Breast epithelium (tissue), 4 donors: ENCODE results near the gene CREB3L2. TPM values are rescaled to one million over a fixed set of nuclear protein-coding genes. Genes with fewer than 3 reads are reported as not detected.

Experiments
- DNase-seq, 2 donors: peaks; one replicate each; pipeline ENCODE4 v3.0.0-alpha.2; 2019; ENCODE audit warnings: low spot score in 2 of 2
- H3K27ac ChIP-seq, 2 donors: fragments of 200-600 bp; sonication (generic) in 1 of 2; one replicate each; pipeline ENCODE4 v1.5.1; 2016 to 2019; ENCODE audit warnings: mild to moderate bottlenecking in 1 of 2
- H3K27me3 ChIP-seq, 2 donors: fragments of 200-600 bp; sonication (generic) in 1 of 2; one replicate each; pipeline versions ENCODE4 v1.5.1 to v1.6.0; 2017 to 2019; ENCODE audit warnings: control low read depth in 1 of 2, mild to moderate bottlenecking in 1 of 2
- H3K36me3 ChIP-seq: fragments of 200-600 bp; one replicate; pipeline ENCODE4 v1.5.1; 2019
- H3K4me1 ChIP-seq, 2 donors: fragments of 200-600 bp; sonication (generic); one replicate each; pipeline ENCODE4 v1.5.1; 2016 to 2019; ENCODE audit warnings: control low read depth in 1 of 2
- H3K4me3 ChIP-seq, 3 donors: fragments of 200-600 bp; sonication (generic); 1 replicate in 2 of 3; 2 replicates in 1 of 3; pipeline ENCODE4 v1.5.1; 2016 to 2019; ENCODE audit warnings: mild to moderate bottlenecking in 3 of 3, moderate library complexity in 2 of 3
- H3K9me3 ChIP-seq, 2 donors: fragments of 200-600 bp; sonication (generic) in 1 of 2; one replicate each; pipeline ENCODE4 v1.5.1; 2016 to 2019; ENCODE audit warnings: control low read depth in 1 of 2
- POLR2A ChIP-seq: fragments of 450-650 bp; IDR thresholded peaks from one replicate; pipeline ENCODE4 v1.6.1; 2016; ENCODE audit warnings: antibody characterized with exemption, mild to moderate bottlenecking, moderate library complexity
- POLR2AphosphoS5 ChIP-seq, 3 donors: sonication (generic); formaldehyde crosslinking; IDR thresholded peaks; one replicate each; pipeline ENCODE4 v1.6.1; 2017; ENCODE audit warnings: antibody characterized with exemption in 3 of 3
- intact Hi-C: fragments of 100-400 bp; cut with DNase I; formaldehyde crosslinking; loops from one replicate; pipeline ENCODE4 v1.15.1; 2023; ENCODE audit warnings: low total_unique reads
- total RNA-seq, 3 donors: library from RNA; depleted of rRNA; stranded (reverse); fragments of >200 nt; gene quantifications; one replicate each; pipeline ENCODE4 v1.1.0, GENCODE V29; 2016
- TF ChIP-seq, protein P1 (sequence below), 3 donors: fragments of 450-650 bp; IDR thresholded peaks; one replicate each; pipeline ENCODE4 v1.5.1; 2016 to 2017; ENCODE audit warnings: antibody characterized with exemption in 3 of 3, mild to moderate bottlenecking in 3 of 3, moderate library complexity in 3 of 3

Gene CREB3L2
- total RNA-seq, 3 donors from 2014 or later, result 23.0 to 46.5 (median 40.5) TPM

DNA sequence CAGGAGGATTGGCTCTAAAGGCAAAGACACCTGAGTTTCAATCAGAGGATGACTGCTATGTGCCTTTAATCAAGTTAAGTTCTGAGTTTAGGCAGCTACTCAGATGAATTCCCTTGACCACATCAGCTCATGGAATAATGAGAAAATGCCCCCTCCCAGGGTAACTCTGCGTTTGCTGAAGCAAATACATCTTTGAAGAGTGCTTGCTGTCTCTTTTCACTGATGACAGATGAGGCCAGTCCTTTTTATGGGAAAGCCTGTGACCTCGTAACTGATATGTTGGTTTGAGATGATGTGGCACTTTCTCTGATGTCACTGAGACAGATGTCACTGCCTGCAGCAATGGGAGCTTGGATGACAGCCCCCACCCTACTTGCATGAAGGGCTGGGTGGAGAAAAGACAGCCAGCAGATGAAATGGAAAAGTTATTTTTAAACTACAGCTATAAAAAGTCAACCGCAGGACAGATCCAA lies 111.4 kb downstream of the CREB3L2 start:
- TF ChIP-seq POLR2A, result no peak
- TF ChIP-seq, protein P1, sequence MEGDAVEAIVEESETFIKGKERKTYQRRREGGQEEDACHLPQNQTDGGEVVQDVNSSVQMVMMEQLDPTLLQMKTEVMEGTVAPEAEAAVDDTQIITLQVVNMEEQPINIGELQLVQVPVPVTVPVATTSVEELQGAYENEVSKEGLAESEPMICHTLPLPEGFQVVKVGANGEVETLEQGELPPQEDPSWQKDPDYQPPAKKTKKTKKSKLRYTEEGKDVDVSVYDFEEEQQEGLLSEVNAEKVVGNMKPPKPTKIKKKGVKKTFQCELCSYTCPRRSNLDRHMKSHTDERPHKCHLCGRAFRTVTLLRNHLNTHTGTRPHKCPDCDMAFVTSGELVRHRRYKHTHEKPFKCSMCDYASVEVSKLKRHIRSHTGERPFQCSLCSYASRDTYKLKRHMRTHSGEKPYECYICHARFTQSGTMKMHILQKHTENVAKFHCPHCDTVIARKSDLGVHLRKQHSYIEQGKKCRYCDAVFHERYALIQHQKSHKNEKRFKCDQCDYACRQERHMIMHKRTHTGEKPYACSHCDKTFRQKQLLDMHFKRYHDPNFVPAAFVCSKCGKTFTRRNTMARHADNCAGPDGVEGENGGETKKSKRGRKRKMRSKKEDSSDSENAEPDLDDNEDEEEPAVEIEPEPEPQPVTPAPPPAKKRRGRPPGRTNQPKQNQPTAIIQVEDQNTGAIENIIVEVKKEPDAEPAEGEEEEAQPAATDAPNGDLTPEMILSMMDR (IDR thresholded peaks at IDR 0.05), result no peak
- TF ChIP-seq POLR2AphosphoS5 (IDR thresholded peaks at IDR 0.05), result no peak
- no peak overlapping the region for H3K4me3 ChIP-seq
- no peak for DNase-seq
- no peaks in the 10 kb centered on the region for H3K9me3 ChIP-seq
- H3K36me3 ChIP-seq, result no peaks in the 10 kb centered on the region
- no peaks in the 10 kb centered on the region for H3K27me3 ChIP-seq
- H3K4me1 ChIP-seq, result no peaks in the 10 kb centered on the region
- H3K27ac ChIP-seq, result no peak overlapping the region
- intact Hi-C loops, result no loop called here

DNA sequence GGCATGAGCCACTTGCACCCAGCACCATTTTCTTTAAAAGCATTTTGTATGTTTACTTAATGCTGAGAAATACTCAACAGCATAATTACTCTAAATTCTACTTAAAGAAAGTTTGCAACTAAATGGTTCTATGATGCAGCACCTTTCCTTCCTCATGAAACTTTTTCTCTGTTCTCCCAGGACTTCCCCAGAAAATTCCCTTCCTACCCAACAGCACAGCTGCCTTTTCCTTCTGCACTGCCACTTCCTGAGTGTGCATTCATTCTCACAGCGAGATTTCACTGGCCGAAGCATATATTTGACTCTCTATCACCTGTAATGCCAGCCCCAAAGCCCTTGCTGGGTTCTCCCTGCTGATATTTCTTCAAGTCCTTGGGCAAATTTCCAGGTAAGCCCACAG lies 113.6 kb downstream of the CREB3L2 start:
- Histone ChIP-seq H3K36me3 (peaks cover 10% of the 10 kb centered on the region), H3K4me1 (no peaks in the 10 kb centered on the region), H3K4me3 (no peak overlapping the region), H3K27me3 (no peaks in the 10 kb centered on the region), H3K9me3 (no peaks in the 10 kb centered on the region), H3K27ac (no peak overlapping the region)
- TF ChIP-seq POLR2A (no peak), POLR2AphosphoS5 (IDR thresholded peaks at IDR 0.05) (no peak)
- TF ChIP-seq, protein P1 (IDR thresholded peaks at IDR 0.05), result no peak
- DNase-seq, result no peak
- intact Hi-C loops, result no loop called here

DNA sequence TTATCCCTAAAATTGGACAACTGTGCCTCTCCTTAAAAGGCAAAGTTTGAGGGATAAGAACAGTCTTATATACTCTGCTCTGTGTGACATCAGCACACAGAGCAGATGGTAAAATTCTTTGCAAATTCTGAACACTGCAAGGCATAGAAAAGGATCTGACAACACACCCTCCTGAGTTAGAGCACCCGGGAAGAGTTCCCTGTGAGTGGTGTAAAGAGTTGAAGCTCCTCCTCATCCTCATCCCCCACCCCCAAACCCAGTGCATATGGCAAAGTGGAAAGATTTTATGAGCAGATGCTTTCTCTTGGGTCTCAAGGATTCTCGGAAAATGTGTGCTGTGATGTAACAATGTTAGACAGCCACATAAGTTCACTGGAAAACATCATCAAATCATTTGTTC lies 115.1 kb downstream of the CREB3L2 start:
- peaks cover 6% of the 10 kb centered on the region in 2 donors for H3K9me3 ChIP-seq
- H3K27me3 ChIP-seq, result no peaks in the 10 kb centered on the region
- H3K4me1 ChIP-seq, result no peaks in the 10 kb centered on the region
- TF ChIP-seq, protein P1 (IDR thresholded peaks at IDR 0.05), result no peak
- no peak for TF ChIP-seq POLR2A
- TF ChIP-seq POLR2AphosphoS5 (IDR thresholded peaks at IDR 0.05), result no peak
- H3K4me3 ChIP-seq, result no peak overlapping the region
- peaks cover 17% of the 10 kb centered on the region for H3K36me3 ChIP-seq
- DNase-seq, result no peak
- intact Hi-C loops, result no loop called here
- peak overlapping the region; percentile 66 to 68 for H3K27ac ChIP-seq

DNA sequence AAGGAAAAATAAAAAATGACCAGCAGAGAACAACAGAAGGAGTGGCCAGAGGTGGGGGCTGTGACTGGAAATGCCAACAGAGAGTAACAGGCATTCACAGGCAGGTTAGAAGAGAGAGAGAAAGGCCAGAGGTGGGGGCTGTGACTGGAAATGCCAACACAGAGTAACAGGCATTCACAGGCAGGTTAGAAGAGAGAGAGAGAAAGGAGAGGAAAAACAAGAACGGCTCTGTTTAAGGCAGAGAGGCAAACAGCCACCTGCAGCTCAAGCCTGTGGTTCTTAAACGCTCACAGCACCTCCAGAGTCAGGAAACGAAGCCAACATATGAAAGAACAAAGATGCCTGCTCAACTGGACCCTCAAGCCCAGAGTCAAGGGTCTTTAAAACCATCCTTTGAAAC lies 115.6 kb downstream of the CREB3L2 start:
- Histone ChIP-seq H3K36me3 (peaks cover 22% of the 10 kb centered on the region), H3K27ac (peak overlapping the region; percentile 66 to 68), H3K4me1 (no peaks in the 10 kb centered on the region), H3K4me3 (no peak overlapping the region), H3K27me3 (no peaks in the 10 kb centered on the region), H3K9me3 (peaks cover 6 to 9% of the 10 kb centered on the region in 2 donors)
- no peak for TF ChIP-seq POLR2A
- TF ChIP-seq, protein P1 (IDR thresholded peaks at IDR 0.05), result no peak
- no peak for TF ChIP-seq POLR2AphosphoS5 (IDR thresholded peaks at IDR 0.05)
- DNase-seq, result no peak
- intact Hi-C loops, result no loop called here

DNA sequence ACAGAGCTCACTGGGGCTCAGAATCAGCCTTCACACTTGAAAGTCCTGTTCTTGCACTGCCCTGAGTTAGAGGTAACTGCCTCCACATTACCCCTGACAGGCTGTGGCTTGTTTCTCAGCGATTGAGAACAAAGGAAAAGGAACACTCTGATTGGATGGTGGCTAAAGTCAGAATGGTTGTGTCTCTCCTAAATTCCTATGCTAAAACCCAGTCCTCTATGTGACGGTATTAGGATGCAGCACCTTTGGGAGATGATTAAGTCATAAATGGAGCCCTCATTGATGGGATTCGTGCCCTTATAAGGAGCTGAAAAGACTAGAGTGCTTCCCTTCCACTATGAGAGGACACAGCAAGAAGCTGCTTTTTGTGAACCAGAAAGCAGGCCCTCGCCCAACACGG lies 116.2 kb downstream of the CREB3L2 start:
- Histone ChIP-seq H3K36me3 (peaks cover 25% of the 10 kb centered on the region), H3K27ac (peak overlapping the region; percentile 66 to 80), H3K9me3 (peaks cover 6 to 9% of the 10 kb centered on the region in 2 donors), H3K27me3 (no peaks in the 10 kb centered on the region), H3K4me3 (no peak overlapping the region), H3K4me1 (no peaks in the 10 kb centered on the region)
- intact Hi-C loops, result no loop called here
- no peak for DNase-seq
- no peak for TF ChIP-seq POLR2A
- TF ChIP-seq, protein P1 (IDR thresholded peaks at IDR 0.05), result no peak
- TF ChIP-seq POLR2AphosphoS5 (IDR thresholded peaks at IDR 0.05), result no peak
